GM18511 (cell line): Measurements from ENCODE around the gene AZU1.
"Not testable (repeated sequence)": the region's sequence is repeated elsewhere in the genome, so short reads cannot be mapped to it uniquely, and the experiment has no call there.

Experiments
- ATAC-seq: cut with Tn5 transposase; IDR thresholded peaks from one replicate; pipeline ENCODE4 v1.9.1; 2021; ENCODE audit warnings: mild to moderate bottlenecking, moderate library complexity; ENCODE audit not compliant: unreplicated experiment

Gene AZU1

DNA sequence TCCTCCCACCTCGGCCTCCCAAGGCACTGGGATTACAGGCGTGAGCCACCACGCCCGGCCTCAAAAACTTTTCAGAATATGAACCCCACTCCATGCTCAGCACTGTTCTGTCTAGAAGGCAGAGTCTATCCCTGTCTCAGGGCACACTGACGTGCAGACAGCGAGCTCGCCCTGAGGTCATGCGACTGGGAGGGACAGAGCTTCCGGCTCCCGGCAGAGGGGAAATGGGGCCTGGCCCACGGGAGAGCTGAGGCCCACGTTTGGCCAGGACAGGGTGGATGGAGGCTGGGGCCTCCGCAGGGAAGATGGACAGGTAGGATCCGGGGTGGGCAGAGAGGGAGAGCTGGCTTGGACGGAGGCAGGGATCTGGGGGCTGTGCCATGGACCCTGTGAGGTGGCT is 2.8 kb upstream of the AZU1 start:
- no peak for ATAC-seq

DNA sequence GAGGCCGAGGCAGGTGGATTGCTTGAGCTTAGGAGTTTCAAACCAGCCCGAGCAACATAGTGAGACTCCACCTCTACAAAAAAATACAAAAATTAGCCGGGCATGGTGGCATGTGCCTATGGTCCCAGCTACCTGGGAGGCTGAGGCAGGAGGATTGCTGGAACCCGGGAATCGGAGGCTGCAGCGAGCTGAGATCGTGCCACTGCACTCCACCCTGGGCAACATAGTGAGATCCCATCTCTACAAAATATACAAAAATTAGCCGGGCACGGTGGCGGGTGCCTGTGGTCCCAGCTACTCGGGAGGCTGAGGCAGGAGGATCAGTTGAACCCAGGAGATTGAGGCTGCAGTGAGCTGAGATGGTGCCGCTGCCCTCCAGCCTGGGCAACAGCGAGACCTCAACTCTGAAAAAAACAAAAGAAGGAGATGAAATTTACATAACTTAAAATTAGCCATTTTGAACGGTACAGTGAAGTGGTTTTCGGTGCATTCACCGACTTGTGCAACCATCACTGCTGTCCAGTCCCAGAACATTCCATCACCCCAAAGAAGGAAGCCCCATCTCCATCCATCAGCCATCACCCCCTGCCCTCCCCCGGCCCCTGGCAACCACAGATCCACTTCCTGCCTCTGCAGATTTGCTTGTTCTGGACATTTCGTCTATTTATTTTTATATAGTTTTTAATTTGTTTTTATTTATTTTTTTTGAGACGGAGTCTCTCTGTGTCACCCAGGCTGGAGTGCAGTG is 1.6 kb upstream of the AZU1 start:
- ATAC-seq, result no peak

DNA sequence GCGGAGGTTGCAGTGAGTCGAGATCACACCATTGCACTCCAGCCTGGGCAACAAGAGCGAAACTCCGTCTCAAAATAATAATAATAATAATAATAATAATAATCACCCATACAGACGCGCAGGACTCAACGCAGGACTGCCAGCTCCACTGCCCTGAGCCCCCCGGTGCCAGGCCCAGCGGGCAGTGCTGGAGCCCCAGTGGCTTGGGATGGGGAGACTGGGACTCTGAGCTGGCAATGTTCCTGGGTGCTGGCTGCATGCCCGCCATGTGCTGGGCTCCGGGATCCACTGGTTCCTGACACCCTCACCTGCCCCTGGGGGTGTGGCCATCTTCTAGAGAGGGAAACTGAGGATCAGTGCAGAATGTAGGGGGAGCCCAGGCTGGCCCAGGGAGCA is 325 bp upstream of the AZU1 start:
- ATAC-seq, result no peak

DNA sequence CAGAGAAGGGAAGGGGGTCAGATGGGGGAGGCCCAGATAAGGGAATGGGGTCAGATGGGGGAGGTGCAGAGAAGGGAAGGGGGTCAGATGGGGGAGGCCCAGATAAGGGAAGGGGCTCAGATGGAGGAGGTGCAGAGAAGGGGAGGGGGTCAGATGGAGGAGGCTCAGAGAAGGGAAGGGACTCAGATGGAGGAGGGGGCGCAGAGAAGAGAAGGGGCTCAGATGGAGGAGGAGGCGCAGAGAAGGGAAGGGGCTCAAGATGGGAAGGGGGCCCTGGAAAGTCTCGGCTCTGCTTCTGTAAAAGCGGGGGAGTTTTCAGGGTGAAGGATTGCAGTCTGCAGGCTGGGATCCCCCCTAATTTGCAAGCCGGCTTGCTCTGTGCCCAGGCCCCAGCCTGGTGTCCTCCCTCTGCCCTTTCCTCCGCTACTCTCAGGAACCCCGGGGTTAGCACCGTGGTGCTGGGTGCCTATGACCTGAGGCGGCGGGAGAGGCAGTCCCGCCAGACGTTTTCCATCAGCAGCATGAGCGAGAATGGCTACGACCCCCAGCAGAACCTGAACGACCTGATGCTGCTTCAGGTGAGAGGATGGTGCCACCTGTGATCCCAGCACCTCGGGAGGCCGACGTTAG is 1.6 kb downstream of the AZU1 start:
- ATAC-seq, result no peak

DNA sequence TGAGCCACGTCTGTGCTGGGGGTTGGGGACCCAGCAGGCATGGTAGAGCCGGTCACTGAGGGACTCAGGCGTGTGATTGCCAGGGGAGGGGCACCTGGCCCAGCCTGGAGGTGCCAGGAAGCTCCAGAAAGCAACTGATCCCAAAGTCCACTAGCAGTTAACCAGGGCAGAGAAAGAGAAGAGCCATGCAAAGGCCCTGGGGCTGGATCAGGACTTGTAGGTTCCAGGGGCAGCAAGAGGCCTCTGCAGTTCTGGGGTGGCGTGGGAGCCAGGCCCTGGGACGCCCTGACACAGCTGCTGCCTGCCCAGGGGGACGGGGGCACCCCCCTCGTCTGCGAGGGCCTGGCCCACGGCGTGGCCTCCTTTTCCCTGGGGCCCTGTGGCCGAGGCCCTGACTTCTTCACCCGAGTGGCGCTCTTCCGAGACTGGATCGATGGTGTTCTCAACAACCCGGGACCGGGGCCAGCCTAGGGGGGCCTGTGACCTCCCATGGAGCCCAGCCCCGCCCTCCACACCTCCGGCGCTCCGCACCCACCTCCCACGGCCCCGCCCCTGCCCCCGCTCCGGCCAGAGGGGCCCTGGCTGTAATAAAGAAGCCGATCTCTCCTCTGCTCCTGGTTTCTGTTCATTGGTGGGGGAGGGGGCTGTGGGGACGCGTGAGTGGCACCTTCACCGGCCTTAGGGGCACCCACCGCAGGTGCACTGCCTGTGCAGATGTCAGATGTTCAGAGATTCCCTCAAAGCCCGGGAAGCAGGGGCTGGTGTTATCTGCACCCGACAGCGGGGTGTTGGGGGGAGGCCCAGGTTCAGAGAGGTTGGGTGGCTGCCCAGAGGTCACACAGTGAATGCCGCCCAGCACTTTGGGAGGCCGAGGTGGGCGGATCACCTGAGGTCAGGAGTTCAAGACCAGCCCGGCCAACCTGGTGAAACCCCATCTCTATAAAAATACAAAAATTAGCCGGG is 4.1 kb downstream of the AZU1 start:
- no peak for ATAC-seq

DNA sequence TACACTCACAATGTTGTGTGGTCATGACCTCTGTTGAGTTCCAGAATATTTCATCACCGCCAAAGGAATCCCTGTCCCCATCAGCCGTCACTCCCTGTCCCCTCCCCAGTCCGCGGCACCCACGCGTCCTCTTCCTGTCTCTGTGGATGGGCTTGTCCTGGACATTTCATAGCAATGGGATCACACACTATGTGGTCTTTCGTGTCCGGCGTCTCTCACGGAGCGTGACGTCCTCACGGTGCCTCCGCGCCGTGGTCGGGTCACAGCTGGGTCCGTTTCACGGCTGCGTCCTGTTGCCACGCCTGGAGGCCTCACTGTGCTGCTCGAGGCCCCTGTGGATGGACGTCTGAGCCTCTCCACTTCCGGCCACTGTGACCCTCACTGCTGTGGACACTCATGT is 6.6 kb downstream of the AZU1 start:
- no peak for ATAC-seq

DNA sequence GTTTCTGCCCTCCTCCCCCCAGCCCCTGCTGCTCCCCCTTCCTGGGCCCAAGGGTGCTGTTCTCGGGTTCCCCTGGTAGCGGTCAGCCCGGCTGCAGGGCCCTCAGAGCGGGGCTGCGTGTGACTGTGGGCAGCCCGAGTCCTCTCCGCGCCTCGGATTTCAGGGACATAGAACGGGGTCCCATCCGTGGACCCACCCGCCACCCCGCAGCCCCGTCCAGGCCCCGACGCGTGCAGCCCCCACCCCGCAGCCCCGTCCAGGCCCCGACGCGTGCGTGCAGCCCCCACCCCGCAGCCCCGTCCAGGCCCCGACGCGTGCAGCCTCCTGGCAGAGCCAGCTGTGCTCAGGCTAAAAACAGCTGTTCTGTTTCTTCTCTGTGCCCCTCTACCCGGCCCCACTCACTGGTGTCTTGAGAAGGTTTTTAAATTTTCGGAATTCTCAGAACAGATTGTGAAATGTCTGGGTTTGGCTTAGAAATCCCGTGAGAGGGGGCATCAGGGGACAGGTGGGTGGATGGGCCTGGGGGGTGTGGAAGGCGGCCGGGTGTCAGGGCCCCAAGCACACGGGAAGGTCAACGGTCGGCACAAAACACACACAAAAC is 7.7 kb downstream of the AZU1 start:
- ATAC-seq, result no peak

DNA sequence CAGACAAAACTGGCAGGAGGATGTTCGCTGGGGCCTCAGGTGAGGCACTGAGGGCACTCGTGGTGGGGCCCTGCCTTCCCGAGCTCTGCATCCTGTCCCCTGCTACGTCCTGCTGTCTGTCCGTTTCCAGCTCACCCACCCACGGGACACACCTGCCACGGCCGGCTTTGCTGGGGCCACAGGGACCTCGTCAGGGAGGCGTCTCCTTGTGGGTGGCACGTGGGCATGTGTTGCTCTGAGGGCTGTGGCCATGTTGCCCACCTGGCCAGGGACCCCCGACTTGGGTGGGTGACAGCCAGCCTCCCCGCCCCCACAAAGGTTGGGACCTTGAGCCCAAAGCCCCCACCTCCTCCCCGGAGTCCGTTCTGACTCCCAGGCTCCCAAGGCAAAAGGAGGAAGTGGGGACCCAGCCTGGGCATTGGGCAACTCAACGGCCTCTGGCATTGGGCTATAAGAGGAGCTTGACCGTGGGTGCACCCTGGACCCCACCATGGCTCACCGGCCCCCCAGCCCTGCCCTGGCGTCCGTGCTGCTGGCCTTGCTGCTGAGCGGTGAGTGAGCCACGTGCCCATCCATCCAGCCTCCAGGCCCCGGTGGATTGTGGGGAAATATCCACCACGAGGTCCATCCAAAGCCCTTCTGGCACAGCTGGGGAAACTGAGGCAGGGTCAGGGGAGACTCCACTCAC is 13.0 kb downstream of the AZU1 start, which contains the start of gene PRTN3:
Gene PRTN3, plus strand, starts transcription at position 481 of the 688 bp plus-strand sequence. Its CDS starts 10 bp downstream, at position 491.
- ATAC-seq, result no peak

DNA sequence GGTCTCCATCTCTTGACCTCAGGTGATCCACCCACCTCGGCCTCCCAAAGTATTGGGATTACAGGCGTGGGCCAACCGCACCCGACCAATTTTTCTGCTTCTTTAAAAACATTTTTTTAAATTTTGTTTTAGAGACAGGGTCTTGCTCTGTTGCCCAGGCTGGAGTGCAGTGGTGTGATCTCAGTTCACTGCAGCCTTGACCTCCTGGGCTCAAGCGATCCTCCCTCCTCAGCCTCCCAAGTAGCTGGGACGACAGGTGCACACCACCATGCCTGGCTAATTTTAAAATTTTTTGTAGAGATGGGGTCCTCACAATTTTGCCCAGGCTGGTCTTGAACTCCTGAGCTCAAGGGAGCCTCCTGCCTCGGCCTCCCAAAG is 15.2 kb downstream of the AZU1 start:
- ATAC-seq, result not testable (repeated sequence)

DNA sequence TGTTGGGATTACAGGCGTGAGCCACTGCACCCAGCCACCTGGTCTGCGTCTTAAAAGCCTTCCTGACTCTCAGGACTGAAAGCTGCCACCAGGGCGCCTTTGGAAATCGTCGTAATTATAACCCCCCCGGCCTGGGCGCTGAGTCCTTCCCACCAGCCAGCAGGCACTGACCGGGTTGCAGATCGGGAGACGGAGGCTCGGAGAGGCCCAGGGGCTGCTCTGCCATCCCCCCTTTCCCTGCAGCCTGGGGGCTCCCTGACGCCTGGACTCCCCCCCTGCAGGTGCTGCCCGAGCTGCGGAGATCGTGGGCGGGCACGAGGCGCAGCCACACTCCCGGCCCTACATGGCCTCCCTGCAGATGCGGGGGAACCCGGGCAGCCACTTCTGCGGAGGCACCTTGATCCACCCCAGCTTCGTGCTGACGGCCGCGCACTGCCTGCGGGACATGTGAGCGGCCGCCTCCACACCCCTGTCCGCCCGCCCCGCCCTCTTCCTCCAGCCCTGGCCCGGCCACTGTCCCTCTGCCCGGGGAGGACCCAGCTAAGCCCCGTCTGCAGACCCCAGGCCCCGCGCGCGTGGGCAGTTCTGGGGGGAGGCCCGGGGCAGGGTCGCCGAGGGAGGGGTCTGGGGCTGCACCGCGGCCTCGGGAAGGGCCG is 15.7 kb downstream of the AZU1 start:
- no peak for ATAC-seq

DNA sequence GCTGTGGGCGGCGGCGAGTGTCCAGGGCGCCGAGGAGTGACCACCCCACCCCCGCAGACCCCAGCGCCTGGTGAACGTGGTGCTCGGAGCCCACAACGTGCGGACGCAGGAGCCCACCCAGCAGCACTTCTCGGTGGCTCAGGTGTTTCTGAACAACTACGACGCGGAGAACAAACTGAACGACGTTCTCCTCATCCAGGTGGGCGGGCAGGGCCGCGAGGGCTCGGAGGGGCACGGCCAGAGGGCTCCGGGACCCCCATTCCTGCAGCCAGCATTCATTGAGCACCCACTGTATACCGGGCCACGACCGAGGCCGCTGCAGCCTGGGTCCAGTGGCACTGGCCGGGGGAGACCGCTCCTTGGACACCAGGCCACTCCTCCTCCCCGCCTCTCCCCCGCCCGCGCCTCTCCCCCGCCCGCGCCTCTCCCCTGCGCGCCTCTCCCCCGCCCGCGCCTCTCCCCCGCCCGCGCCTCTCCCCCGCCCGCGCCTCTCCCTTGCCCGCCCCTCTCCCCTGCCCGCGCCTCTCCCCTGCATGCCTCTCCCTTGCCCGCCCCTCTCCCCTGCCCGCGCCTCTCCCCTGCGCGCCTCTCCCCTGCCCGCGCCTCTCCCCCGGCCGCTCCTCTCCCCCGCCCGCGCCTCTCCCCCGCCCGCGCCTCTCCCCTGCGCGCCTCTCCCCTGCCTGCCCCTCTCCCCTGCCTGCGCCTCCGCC is 16.4 kb downstream of the AZU1 start:
- no peak for ATAC-seq

DNA sequence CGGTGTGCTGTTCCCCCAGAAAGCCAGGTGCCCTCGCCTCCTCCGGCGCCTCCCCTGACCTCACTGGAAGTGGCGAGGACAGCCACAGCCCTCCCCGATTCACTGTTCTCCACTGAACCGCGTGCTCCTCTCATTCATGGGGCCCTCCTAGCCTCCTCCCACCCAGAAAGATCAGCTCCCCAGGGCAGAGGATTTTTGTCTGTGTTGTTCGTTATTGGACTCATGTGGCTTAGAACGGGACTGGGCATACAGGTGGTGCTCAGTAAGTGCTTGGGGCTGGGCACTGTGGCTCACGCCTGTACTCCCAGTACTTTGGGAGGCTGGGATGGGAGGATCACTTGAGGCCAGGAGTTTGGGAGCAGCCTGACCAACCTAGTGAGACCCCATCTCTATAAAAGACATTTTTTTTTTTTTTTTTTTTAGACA is 16.9 kb downstream of the AZU1 start:
- no peak for ATAC-seq

DNA sequence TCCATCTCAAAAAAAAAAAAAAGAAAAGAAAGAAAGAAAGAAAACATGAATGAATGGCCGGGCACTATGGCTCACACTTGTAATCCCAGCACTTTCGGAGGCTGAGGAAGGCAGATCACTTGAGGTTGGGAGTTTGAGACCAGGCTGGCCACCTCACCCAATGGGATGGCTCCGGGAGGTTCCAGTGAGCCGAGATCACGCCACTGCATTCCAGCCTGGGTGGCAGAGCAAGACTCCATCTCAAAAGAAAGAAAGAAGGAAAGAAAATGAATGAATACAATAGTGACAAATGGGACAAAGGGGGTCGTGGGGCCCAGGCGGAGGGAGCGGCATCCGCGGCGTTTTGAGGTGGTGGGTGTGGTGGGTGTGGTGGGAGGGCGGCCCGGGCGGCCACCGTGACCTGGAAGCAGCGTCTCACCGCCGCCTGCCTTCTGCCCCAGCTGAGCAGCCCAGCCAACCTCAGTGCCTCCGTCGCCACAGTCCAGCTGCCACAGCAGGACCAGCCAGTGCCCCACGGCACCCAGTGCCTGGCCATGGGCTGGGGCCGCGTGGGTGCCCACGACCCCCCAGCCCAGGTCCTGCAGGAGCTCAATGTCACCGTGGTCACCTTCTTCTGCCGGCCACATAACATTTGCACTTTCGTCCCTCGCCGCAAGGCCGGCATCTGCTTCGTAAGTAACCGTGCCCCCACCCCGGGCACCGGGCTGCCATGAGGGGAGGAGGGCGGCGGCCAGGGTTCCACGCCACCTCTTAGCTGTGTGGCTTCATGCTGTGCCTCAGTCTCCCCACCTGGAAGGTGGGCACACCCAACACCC is 18.3 kb downstream of the AZU1 start:
- no peak for ATAC-seq

DNA sequence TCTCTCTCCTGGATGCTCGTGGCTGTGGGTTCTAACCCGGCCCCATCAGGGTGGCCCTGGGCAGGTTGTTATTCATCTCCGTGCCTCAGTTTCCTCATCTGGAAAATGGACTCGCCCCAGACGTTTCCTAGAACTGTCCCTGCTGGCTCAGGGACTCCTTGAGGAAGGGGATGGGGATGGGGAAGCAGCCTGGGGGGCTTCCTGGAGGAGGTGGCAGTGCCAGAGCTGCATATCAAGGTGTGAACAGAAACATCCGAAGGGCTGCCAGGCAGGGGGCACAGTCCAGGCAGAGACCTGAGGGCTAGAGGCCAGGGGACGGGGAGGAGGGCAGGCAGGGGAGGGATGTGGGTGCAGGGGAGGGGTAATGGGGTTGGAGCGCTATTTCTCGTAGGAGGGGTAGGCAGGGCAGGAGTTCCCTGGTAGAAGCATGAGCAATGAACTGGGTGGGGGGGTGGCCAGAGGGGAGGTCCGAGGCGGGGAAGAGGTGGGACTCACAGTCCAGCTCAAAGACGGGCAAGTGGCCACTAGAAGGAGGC is 20.8 kb downstream of the AZU1 start:
- ATAC-seq, result no peak

DNA sequence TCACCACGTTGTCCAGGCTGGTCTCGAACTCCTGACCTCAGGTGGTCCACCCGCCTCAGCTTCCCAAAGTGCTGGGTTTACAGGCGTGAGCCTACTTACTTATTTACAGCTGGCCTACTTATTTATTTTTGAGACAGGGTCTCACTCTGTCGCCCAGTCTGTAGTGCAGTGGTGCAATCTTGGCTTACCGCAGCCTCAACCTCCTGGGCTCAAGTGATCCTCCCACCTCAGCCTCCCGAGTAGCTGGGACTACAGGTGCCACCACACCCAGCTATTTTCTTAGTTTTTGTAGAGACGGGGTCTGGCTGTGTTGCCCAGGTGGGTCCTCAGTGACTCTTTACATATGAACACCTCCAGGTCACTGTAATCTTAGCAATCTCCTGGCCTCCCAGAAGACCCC is 21.6 kb downstream of the AZU1 start:
- not testable (repeated sequence) for ATAC-seq

DNA sequence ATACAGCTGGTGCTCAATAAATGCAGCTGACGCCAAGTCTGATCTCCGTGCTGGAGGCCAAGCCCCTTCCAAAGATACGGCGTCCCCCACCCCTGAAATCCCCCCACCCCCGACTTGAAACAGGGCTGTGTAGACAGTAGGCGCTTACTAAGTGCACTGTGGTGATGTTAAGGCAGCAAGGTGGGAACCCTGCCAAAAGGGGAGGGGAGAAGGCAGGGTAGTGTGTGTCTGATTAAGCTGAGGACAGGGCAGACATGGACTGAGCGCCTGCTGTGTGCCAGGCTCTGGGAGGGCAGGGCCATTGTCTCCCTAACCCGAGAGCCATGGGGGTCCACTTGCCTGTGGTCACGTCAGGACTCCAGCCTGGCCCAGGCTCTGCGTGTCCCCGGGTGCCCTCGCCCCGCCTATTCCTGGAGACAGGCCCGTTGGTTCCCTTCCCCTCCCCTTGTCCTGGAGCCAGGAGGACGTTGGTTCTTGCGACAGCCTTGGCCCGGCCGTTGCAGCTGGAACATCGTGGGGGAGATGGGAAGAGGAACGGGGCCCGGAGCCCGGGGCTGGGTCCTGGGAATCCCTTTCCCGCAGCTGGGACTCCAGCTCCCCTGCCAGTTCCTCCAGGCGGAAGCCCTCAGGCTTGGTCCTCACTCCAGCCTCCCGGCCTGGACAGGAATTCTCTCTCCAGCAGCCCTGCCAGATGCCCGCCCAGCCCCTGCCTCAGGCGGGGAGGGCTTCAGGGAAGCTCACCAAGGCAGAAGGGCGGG is 22.8 kb downstream of the AZU1 start:
- no peak for ATAC-seq

DNA sequence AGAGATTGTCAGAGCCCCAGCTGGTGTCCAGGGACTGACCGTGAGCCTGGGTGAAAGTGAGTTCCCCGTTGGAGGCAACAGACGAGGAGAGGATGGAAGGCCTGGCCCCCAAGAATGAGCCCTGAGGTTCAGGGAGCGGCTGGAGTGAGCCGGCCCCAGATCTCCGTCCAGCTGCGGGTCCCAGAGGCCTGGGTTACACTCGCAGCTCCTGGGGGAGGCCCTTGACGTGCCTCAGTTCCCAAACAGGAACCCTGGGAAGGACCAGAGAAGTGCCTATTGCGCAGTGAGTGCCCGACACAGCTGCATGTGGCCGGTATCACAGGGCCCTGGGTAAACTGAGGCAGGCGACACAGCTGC is 23.3 kb downstream of the AZU1 start:
- ATAC-seq, result no peak
